ENCODE data around the gene PGM2L1. TPM values are rescaled to one million over a fixed set of nuclear protein-coding genes. Genes with fewer than 3 reads are reported as not detected.

Gene PGM2L1
- total RNA-seq, 1 experiment from 2014 or later, result 33.1 TPM

- DNase-seq (ENCODE audit: low read depth, low spot score) (no peak), ATAC-seq (no peak)
- in situ Hi-C loops (cut with HindIII; ENCODE audit: low pct_unique_long_range_greater_than_20kb, low sequenced_read_pairs), result no loop called here
- H3K4me1 ChIP-seq (ENCODE audit: control insufficient read depth, insufficient read depth, low read length), result no peaks in the 10 kb centered on the region
- intact Hi-C loops (cut with micrococcal nuclease; ENCODE audit: unreplicated experiment), result no loop called here
- ChIA-PET POLR2A (interaction anchor here (0.7 kb wide), 1 partner anchor 16 kb away, joined by 5 read pairs; no protein-coding TSS in a partner anchor), CTCF (no interaction called here)
- H3K27ac ChIP-seq (ENCODE audit: low read length), result no peak overlapping the region
- no peak overlapping the region for H3K4me3 ChIP-seq (ENCODE audit: low read depth in 2 of 2, low read length in 2 of 2)
- H3K27me3 ChIP-seq (ENCODE audit: control insufficient read depth, insufficient read depth, low read length), result no peaks in the 10 kb centered on the region
- H3K9me3 ChIP-seq (ENCODE audit: control insufficient read depth, insufficient read depth, low read depth, low read length), result no peaks in the 10 kb centered on the region
- TF ChIP-seq SIN3A (IDR thresholded peaks at IDR 0.05; ENCODE audit: borderline replicate concordance, insufficient read depth, low read depth, low read length), result no peak
- TF ChIP-seq CTCF (IDR thresholded peaks at IDR 0.05), result no peak
- TF ChIP-seq TCF7L2 (IDR thresholded peaks at IDR 0.05; ENCODE audit: low read depth, low read length), result no peak
- H3K36me3 ChIP-seq (ENCODE audit: control insufficient read depth, insufficient read depth, low read length), result no peaks in the 10 kb centered on the region
- BruUV-seq (replicated peaks), result no TSS peak
Observed at GRCh38 chr11:74354036-74354435, 44.2 kb downstream of the PGM2L1 start.

- in situ Hi-C loops (cut with HindIII; ENCODE audit: low pct_unique_long_range_greater_than_20kb, low sequenced_read_pairs) (no loop called here), intact Hi-C loops (cut with micrococcal nuclease; ENCODE audit: unreplicated experiment) (no loop called here)
- Histone ChIP-seq H3K27ac (ENCODE audit: low read length) (no peak overlapping the region), H3K27me3 (ENCODE audit: control insufficient read depth, insufficient read depth, low read length) (no peaks in the 10 kb centered on the region), H3K9me3 (ENCODE audit: control insufficient read depth, insufficient read depth, low read depth, low read length) (no peaks in the 10 kb centered on the region), H3K4me1 (ENCODE audit: control insufficient read depth, insufficient read depth, low read length) (no peaks in the 10 kb centered on the region), H3K36me3 (ENCODE audit: control insufficient read depth, insufficient read depth, low read length) (no peaks in the 10 kb centered on the region), H3K4me3 (ENCODE audit: low read depth in 2 of 2, low read length in 2 of 2) (no peak overlapping the region)
- POLR2A ChIA-PET, result no interaction called here
- DNase-seq (ENCODE audit: low read depth, low spot score), result no peak
- TF ChIP-seq POLR2AphosphoS5 (IDR thresholded peaks at IDR 0.05; ENCODE audit: low read depth, low read length) (no peak), TCF7L2 (IDR thresholded peaks at IDR 0.05; ENCODE audit: low read depth, low read length) (no peak), SIN3A (IDR thresholded peaks at IDR 0.05; ENCODE audit: borderline replicate concordance, insufficient read depth, low read depth, low read length) (no peak), REST (IDR thresholded peaks at IDR 0.05; ENCODE audit: insufficient read depth in 1 of 2, low read depth in 2 of 2, low read length in 1 of 2) (no peak), CTCF (IDR thresholded peaks at IDR 0.05) (no peak)
- ATAC-seq, result no peak
- CTCF ChIA-PET, result no interaction called here
- BruUV-seq (replicated peaks), result no TSS peak
Observed at GRCh38 chr11:74347381-74347780, 50.9 kb downstream of the PGM2L1 start.
